ENCODE results near the gene CLEC4M.
"Not testable (repeated sequence)": the region's sequence is repeated elsewhere in the genome, so short reads cannot be mapped to it uniquely, and the experiment has no call there.

Gene CLEC4M

DNA sequence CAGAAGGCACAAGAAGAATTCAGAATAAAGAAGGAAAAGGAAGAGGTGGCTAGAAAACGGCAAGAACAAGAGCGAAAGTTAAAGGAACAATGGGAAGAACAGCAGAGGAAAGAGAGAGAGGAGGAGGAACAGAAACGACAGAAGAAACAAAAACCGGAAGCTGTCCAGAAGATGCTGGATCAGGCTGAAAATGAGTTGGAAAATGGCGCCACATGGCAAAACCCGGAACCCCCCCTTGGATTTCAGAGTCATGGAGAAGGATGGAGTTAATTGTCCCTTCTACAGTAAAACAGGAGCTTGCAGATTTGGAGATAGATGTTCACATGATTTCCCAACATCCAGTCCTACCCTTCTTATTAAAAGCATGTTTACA, 22.4 kb upstream of the CLEC4M start:
- DNase-seq (ENCODE audit: low spot score): no peak

DNA sequence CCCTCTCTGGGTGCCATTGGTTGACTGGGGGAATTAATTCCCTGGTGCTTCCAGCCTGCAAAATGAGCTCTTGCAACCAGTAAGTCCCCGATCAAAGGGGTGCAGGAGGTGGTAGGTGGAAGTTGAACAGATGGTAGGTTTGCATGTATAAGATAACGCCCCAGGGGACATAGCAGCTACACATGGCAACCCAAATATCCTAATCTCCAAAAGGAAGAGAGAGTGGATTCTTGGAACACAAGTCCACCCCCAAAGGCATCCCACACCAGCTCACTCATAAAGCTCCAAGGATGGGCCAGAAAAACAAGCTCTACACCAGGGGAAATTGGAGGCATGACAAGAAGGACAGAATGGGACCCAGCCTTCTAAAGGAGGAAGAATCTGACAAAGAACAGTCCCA, 20.5 kb upstream of the CLEC4M start:
- no peak for DNase-seq (ENCODE audit: low spot score)

DNA sequence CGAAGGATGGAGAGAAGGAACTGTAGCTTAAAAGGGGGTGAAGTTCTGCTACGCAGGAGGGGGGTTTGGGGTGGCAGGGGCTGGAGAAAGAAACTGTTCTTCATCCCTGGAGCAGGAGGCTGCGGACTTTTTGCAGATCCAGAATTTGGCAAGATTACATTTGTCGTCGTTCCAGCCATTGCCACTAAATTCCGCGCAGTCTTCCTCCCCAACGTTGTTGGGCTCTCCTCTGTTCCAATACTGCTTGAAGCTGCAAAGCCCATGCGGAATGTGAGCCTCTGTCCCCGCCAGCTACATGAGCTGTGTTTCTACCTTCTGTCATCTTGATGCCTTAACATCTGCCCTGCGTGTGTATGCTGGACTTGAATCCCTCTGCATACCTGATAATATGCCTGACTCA, 20.1 kb upstream of the CLEC4M start:
- no peak for DNase-seq (ENCODE audit: low spot score)

DNA sequence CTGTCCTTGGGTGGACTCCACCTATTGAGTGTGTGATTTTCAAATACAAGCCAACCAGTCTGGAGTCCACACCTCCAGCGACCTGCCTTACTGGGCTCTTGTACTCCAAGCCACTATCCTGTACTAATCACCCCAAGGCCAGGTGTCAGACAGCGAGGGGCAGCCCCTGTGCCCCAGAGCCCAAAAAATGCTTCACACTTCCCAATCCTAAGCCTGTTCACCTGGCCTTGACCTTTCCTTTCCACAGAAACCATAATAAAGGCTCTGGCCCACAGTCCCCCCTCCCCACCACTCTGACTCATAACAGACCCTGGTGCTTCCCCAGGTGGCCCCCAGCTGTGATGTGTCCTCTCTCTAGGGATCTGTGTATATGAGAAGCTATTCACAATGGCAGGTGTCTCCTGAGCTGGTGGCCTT, 19.6 kb upstream of the CLEC4M start:
- no peak for DNase-seq (ENCODE audit: low spot score)

DNA sequence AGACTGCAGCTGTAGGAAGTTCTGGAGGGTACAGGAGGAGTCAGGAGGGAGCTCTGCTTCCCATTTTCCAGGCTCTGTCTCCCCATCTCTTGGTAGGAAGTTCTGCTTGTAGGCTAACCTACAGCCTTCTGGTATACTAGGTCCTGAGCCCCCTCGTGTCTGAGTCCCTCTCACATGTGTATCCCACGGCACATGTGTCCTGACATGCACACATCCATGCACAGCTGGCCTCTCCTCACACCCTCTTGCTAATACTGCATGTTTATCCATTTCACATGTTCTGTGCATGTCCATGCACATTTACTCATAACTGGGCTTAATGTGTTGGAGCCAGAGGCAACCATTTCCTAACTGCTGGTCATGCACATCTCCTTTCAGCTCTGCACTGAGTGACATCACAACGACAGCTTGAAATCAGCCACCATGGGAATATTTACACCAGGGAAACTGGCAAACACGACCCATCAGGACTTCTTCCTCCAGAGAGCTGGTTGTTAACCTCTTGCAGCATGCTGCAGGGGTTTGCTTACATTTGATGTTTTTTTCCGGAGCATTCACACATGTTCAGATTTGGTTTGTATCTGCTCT, 18.8 kb upstream of the CLEC4M start:
- DNase-seq (ENCODE audit: low spot score): no peak

DNA sequence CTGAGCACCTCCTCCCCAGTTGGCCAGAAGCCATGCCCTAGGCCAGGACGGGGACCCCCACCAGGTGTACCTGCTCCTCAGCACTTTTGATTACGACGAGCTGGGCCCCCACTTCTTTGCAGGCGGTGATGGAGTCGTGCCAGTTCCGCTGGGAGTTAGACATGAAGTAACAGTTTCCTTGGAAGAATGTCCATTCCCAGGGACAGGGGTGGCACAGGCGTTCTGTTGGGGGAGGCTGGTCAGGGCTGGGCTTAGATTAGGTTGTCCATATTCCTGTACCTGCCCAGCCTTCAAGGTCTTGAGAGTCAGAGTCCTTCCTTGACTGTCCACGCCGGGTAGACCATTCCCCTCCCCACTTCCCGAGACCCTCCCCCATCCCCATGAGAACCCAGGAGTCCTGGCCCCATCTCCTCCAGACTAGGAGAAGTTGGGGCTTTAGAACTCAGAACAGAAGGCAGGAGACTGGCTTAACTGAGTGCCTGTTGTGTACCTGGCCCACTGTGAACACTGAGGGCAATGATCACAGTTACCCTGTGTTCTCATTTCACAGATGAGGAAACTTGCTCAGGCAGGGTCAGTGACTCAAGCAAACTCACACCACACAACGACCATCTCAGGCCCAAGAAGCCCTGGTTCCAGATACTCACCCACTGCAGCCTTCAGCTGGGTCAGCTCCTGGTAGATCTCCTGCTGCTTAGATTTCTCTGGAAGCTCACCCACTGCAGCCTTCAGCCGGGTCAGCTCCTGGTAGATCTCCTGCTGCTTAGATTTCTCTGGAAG, 18.0 kb upstream of the CLEC4M start:
- no peak for DNase-seq (ENCODE audit: low spot score)

DNA sequence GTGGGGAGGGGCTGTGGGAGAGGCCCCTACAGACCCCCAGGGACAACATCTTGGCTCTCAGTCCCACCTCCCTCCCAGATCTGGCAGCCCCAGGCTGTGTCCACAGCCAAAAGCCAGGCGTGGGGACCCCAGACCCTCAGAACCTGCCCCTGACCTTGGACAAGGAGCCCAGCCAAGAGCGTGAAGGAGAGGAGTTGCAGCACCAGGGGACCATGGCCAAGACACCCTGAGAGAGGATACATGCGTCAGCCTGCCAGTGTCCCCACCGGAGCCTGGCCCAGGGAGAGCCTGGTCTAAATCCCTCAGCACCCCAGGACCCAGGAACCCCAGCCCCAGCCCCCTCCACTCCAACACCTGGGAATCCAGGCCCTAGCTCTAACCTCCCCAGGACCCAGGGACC, 16.7 kb upstream of the CLEC4M start:
- DNase-seq (ENCODE audit: low spot score): not testable (repeated sequence)

DNA sequence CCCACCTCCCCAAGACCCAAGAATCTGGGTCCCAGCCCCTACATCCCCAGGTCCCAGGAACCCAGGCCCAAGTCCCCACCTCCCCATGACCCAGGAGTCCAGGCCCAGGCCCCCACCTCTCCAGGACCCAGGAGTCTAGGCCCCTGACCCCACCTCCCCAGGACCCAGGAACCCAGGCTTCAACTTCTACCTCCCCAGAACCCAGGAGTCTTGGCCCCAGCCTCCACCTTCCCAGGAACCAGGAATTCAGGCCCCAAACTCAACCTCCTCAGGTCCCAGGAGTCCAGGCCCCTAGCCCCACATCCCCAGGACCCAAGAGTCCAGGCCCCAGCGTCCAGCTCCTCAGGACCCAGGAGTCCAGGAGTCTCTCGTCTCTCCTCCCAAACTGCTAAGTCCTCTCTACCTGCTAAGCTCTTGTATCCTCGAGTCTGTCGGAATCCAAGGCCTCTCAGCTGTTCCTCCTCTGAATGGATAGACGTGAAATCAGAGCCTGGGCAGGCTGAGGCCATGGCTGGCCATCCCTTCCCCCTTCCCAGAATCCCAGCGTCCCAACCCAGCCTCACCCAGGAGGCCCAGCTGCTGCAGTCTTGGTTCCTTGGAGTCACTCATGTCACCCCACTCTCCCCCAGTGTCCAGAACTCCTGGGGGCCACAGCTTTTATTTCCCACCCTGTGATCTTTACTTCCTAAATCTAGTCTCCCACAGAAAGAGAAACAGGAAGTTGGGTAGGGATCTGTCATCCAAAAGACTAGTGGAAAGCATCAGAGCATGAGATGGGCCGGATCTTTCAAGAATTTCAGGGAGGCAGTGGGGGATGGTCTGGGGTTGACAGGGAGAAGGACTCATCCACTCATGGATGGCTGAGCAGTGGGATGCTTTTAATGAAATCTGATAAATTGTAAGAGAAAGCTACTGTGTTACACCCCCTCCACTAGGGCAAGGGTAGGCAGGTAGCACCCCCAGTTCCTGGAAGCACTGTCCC, 15.8 kb upstream of the CLEC4M start, which contains the start of gene CD209:
Gene CD209, minus strand, starts transcription at position 632 of the 982 bp plus-strand sequence. Its CDS starts 23 bp downstream, at position 609.
- no peak for DNase-seq (ENCODE audit: low spot score)

DNA sequence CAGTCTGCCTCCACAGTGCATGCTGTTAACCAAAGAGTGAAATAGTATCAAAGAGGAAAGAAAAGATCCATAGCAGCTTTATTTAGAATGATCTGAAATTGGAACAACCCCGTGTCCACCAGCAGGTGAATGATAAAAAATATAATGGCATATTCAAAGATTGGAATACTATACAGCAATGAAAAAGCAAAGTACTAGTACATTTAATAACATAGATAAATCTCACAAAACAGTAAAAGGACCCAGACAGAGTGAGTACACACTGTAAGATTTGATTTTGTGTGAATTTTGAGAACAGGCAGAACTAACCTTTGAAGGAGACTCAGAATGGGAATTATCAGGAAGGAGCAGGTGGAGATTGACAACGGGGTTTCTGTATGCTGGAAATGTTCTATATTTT, 14.9 kb upstream of the CLEC4M start:
- DNase-seq (ENCODE audit: low spot score): no peak

DNA sequence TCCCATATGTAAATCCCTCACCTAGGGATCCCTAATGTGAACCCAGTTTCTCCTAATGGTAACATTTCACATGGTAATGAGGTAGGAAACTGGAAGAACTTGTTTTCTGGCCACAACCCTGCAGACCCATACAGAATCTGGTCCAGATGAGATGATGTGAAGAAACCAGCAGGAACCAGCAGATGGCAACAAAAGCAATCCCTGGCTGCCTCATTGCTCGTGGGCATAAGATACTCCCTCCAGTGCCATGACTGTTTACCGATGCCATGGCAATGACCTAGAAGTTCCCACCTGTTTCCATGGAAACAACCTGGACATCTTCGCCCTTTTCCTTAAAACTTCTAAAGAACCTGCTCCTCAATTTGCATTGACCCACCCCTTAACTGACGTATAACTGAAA, 14.3 kb upstream of the CLEC4M start:
- peak; percentile 28 for DNase-seq (ENCODE audit: low spot score)

DNA sequence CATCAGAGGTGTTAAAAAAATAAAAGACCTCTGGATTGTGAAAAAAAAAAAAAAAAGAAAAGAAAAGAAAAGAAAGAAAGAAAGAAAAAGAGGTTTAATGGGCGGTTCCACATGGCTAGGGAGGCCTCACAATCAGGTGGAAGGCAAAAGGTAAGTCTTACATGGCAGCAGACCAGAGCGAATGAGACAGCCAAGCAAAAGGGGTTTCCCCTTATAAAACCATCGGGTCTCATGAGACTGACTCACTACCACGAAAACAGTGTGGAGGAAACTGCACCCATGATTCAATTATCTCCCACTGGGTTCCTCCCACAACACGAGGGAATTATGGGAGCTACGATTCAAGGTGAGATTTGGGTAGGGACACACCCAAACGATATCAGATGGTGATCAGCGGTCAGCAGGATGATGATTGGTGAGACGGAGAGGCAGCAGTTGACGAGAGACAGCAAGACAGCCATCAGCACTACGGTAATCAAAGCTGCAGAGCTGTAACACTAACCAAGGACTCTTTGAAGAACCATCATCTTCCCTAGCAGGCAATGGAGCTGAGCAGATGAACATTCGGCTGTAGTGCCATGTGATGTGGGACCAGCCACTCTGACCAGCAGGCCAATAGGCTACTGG, 11.8 kb upstream of the CLEC4M start:
- DNase-seq (ENCODE audit: low spot score): peak; percentile 17

DNA sequence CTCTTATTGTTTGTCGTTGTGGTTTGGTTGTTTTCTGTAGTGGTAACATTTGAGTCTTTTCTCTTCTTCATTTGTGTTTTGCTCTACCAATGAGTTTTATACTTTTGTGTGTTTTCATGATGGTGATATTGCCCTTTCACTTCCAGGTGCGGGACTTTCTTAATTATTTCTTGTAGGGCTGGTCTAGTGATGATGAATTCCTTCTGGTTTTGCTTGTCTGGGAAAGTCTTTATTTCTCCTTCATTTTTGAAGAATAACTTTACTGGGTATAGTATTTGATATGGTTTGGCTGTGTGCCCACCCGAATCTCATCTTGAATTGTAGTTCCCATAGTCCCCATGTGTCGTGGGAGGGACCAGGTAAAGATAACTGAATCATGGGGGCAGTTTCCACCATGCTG, 6.8 kb upstream of the CLEC4M start:
- no peak for DNase-seq (ENCODE audit: low spot score)

DNA sequence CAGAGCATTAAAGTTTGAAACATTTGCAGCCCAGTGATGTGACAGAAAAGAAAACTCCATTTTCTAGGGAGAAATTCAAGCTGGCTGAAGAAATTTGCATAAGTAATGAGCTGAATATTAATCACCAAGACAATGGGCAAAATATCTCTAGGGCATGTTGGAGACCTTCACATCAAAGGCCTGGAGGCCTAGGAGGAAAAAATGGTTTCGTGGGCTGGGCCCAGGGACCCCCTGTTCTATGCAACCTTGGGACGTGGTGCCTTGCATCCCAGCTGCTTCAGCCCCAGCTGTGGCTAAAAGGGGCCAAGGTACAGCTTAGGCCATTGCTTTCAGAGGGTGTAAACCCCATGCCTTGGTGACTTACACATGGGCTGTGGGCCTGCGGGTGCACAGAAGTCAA, 5.7 kb upstream of the CLEC4M start:
- DNase-seq (ENCODE audit: low spot score): no peak

DNA sequence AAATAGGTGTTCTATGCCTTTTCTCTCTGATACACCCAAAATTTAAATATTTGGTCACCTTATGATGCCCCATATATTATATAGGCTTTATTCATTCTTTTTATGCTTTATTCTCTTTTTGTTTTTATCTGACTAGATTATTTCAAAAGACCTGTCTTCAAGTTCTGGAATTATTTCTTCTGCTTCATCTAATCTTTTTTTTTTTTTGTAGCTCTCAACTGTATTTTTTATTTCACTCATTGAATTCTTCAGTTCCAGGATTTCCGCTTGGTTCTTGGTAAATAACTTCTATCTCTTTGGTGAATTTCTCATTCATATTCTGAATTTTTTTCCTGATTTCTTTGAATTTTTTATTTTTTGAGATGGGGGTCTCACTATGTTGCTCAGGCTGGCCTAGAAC, 3.9 kb upstream of the CLEC4M start:
- DNase-seq (ENCODE audit: low spot score): no peak

DNA sequence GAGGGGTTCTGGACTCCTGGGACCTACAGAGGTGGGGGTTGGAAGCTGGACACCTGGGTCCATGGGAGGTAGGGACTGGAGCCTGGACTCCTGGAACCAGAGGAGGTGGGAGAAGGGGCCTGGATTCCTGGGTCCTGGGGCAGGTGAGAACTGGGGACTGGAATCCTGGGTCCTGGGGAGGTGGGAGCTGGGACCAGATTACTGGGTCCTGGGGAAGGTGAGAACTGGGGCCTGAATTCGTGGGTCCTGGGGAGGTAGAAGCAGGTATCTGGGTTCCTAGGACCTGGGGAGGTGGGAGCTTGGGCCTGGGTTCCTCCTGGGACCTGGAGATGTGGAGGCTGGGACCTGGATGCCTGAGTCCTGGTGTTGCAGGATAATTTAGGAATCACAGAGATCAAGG, 653 bp downstream of the CLEC4M start:
- no peak for DNase-seq (ENCODE audit: low spot score)

DNA sequence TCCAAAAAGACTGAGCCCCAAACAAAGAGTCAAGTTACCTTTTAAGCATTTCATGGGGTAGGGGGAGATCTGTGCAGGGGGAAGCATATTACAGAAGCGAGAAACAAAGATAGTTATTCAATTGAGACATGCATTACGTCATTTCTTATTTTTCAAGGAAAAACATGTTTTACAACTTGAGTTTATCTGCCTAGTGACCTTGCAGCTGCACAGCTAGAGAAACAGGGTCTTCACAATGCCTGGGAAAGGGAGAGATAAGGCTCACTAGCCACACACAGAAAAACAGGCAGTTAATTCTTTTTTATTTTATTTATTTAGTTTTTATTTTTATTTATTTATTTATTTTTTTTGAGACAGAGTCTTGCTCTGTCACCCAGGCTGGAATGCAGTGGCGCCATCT, 1.1 kb downstream of the CLEC4M start:
- DNase-seq (ENCODE audit: low spot score): not testable (repeated sequence)

DNA sequence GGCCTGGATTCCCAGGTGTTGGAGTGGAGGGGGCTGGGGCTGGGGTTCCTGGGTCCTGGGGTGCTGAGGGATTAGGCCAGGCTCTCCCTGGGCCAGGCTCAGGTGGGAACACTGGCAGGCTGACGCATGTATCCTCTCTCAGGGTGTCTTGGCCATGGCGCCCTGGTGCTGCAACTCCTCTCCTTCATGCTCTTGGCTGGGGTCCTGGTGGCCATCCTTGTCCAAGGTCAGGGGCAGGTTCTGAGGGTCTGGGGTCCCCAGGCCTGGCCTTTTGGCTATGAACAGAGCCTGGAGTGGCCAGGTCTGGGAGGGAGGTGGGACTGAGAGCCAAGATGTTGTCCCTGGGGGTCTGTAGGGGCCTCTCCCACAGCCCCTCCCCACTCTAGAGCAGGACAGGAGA, 2.0 kb downstream of the CLEC4M start:
- DNase-seq (ENCODE audit: low spot score): not testable (repeated sequence)

DNA sequence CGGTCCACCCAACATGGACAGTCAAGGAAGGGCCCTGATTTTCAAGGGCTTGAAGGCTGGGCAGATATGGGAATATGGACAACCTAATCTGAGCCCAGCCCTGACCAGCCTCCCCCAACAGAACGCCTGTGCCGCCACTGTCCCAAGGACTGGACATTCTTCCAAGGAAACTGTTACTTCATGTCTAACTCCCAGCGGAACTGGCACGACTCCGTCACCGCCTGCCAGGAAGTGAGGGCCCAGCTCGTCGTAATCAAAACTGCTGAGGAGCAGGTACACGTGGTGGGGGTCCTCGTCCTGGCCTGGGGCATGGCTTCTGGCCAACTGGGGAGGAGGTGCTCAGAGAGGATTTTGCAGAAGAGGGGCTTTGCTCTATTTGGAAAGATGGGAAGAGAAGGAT, 3.5 kb downstream of the CLEC4M start:
- no peak for DNase-seq (ENCODE audit: low spot score)

DNA sequence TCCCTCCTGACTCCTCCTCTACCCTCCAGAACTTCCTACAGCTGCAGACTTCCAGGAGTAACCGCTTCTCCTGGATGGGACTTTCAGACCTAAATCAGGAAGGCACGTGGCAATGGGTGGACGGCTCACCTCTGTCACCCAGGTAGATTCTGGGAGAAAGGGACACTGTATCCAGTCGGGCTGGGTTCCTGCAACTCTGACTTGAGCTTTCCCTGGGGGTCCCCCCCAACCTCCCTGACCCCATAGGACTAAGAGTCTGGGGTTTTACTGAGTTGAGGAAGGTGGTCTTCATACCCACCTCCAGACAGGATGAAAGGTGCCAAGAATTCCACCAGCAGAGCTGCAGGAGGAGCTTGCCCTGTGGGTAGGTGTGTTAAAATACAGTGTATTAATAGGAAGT, 4.4 kb downstream of the CLEC4M start:
- DNase-seq (ENCODE audit: low spot score): no peak

DNA sequence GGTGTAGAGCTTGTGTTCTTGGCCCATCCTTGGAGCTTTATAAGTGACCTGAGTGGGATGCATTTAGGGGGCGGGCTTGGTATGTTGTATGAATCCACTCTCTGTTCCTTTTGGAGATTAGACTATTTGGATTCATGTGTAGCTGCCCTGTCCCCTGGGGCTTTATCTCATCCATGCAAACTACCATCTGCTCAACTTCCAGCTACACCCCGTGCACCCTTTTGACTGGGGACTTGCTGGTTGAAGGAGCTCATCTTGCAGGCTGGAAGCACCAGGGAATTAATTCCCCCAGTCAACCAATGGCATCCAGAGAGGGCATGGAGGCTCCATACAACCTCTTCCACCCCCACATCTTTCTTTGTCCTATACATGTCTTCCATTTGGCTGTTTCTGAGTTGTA, 6.1 kb downstream of the CLEC4M start:
- DNase-seq (ENCODE audit: low spot score): no peak

DNA sequence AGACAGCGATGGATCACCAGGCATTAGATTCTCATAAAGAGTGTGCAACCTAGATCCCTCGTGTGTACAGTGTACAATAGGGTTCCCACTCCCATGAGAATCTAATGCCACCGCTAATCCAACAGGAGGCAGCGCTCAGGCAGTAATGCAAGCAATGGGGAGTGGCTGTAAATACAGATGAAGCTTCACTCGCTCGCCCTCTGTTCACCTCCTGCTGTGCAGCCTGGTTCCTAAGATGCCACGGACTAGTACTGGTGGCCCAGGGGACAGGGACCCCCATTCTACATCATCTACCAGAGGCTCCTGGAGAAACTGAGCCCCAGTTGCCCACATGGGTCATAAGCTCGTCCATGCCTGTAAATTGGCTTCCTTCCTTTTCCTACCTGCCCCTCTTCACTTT, 8.0 kb downstream of the CLEC4M start:
- no peak for DNase-seq (ENCODE audit: low spot score)

DNA sequence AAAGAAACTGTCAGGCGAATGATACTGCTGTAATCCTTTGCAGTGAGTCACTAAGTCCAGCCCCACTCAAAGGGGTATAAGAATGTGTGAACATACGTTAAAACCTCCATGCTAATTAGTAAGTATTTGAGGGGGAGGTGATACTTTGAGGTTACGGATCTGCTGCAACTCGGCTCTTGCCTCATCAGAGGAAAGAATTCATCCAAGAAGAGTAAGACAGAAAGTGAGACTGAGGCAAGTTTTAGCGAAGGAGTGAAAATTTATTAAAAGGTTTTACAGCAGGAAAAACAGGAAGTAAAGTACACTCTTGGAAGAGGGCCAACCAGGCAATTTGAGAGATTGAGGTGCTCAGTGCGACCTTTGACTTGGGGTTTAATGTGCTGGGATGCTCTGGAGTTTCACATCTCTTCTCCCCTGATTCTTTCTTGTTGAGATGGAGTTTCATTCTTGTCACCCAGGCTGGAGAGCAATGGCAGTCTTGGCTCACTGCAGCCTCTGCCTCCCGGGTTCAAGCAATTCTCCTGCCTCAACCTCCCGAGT, 9.8 kb downstream of the CLEC4M start:
- DNase-seq (ENCODE audit: low spot score): peak; percentile 48

Measured in SW480 (cell line).